Neural crest cell (in vitro differentiated cells): ENCODE data around the gene ARHGAP12. TPM values are rescaled to one million over a fixed set of nuclear protein-coding genes. Genes with fewer than 3 reads are reported as not detected.

ENCODE experiments used
- DNase-seq: peaks from one replicate; pipeline ENCODE4 v3.0.0; 2021; ENCODE audit warnings: low read depth, mixed read lengths, low spot score
- H3K27ac Mint-ChIP-seq: one replicate; pipeline ENCODE4 v1.8.0; 2021; ENCODE audit warnings: mild to moderate bottlenecking, mixed read lengths; ENCODE audit not compliant: unreplicated experiment
- H3K27me3 Mint-ChIP-seq: 2 replicates; pipeline ENCODE4 v1.8.0; 2021; ENCODE audit warnings: low read depth, mild to moderate bottlenecking, mixed read lengths
- H3K36me3 Mint-ChIP-seq: 2 replicates; pipeline ENCODE4 v1.8.0; 2021; ENCODE audit warnings: low read depth, mild to moderate bottlenecking, mixed read lengths
- H3K4me1 Mint-ChIP-seq: 2 replicates; pipeline ENCODE4 v1.8.0; 2021; ENCODE audit warnings: mixed read lengths
- H3K4me3 Mint-ChIP-seq: one replicate; pipeline ENCODE4 v1.8.0; 2021; ENCODE audit warnings: mild to moderate bottlenecking, mixed read lengths
- H3K9me3 Mint-ChIP-seq: 2 replicates; pipeline ENCODE4 v1.8.0; 2021; ENCODE audit warnings: mixed read lengths
- CTCF ChIP-seq: fragments of 200-600 bp; sonication (generic); conservative IDR thresholded peaks from 2 replicates; pipeline ENCODE4 v1.5.0; 2021; ENCODE audit warnings: antibody characterized with exemption, mild to moderate bottlenecking
- total RNA-seq: library from RNA; stranded (reverse); gene quantifications from 2 replicates; pipeline ENCODE4 v1.2.1, GENCODE V29; 2021

The ARHGAP12 gene
- total RNA-seq, 1 donor from 2014 or later = 33.0 TPM

DNA sequence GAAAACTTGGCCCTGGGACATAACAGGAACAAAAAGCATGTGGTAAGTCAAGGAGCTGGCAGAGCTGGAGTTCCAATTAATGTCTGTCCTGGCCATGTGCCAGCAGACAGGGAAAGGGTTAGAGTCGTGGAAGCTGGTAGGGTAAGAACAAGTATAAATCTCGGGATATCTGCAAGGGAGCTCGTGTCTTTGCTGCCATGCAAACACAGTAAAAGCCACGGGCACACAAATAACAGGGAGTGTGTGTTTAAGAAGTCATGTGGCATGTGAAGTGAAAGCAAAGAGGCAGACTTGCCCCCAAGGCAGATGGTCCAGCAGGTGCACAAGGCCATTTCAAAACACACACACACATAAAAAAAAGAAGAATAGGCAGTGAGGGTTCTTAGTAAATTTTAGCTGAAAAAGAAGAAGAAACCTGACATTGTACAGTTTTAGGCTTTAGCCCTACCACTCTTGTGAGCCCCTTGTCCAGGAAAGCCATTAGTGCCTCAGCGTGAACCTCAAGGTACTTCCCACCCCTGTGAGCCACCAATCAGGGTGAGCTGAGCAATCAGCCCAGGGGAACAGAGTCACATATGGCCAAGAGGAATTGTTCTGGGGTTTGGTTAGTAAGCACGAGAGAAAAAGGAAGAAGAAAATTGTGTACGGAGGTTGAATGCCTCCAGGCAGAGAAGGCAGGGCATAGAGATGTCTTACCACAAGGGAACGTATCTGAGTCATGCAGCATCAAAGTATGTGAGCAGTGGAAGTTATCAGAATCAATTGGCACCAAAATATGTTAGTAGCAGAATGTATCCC, 32.8 kb upstream of the ARHGAP12 start:
- Mint-ChIP-seq H3K27ac (peak overlapping the region; percentile 16), H3K4me3 (no peak overlapping the region), H3K27me3 (no peaks in the 10 kb centered on the region), H3K4me1 (peaks cover 8% of the 10 kb centered on the region), H3K9me3 (no peaks in the 10 kb centered on the region), H3K36me3 (peaks cover 4% of the 10 kb centered on the region)
- TF ChIP-seq CTCF = no peak
- DNase-seq = no peak

- Mint-ChIP-seq H3K4me1 (peaks cover 8% of the 10 kb centered on the region), H3K9me3 (peaks cover 1% of the 10 kb centered on the region), H3K27me3 (no peaks in the 10 kb centered on the region), H3K36me3 (peaks cover 14% of the 10 kb centered on the region), H3K4me3 (no peak overlapping the region), H3K27ac (no peak overlapping the region)
- no peak for DNase-seq
- no peak for TF ChIP-seq CTCF
Observed at GRCh38 chr10:31959461-31960173, 31.0 kb upstream of the ARHGAP12 start.

DNA sequence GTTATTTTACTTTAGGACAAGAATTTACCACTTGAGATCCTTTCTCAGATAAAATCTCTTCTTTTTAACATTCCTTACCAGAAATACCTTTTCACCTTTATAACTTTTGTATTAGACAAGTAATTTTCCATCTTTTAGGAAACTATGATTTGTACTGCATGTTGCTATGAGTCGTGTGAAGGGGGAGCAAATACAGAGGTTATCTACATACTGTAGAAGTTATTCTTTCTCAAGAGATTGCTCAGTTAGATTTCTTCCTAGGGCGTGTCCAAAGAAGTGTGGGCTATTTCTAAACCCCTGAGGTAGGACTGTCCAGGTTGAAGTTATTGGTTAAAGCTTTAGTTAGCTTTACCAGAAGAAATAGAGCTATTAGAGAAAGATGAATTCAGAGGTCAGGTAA, 30.2 kb upstream of the ARHGAP12 start:
- Mint-ChIP-seq H3K36me3 (peaks cover 22% of the 10 kb centered on the region), H3K9me3 (peaks cover 9% of the 10 kb centered on the region), H3K27me3 (no peaks in the 10 kb centered on the region), H3K4me3 (no peak overlapping the region), H3K4me1 (peaks cover 8% of the 10 kb centered on the region), H3K27ac (no peak overlapping the region)
- no peak for DNase-seq
- TF ChIP-seq CTCF = no peak

GRCh38 chr10:31956200-31956946, 27.7 kb upstream of the ARHGAP12 start:
- H3K27me3 Mint-ChIP-seq = no peaks in the 10 kb centered on the region
- H3K4me3 Mint-ChIP-seq = no peak overlapping the region
- H3K27ac Mint-ChIP-seq = no peak overlapping the region
- TF ChIP-seq CTCF = no peak
- peaks cover 30% of the 10 kb centered on the region for H3K36me3 Mint-ChIP-seq
- peaks cover 3% of the 10 kb centered on the region for H3K4me1 Mint-ChIP-seq
- DNase-seq = no peak
- peaks cover 14% of the 10 kb centered on the region for H3K9me3 Mint-ChIP-seq

- H3K36me3 Mint-ChIP-seq = peaks cover 37% of the 10 kb centered on the region
- TF ChIP-seq CTCF = no peak
- H3K9me3 Mint-ChIP-seq = peaks cover 14% of the 10 kb centered on the region
- DNase-seq = no peak
- H3K27me3 Mint-ChIP-seq = no peaks in the 10 kb centered on the region
- H3K4me3 Mint-ChIP-seq = no peak overlapping the region
- no peak overlapping the region for H3K27ac Mint-ChIP-seq
- no peaks in the 10 kb centered on the region for H3K4me1 Mint-ChIP-seq
Observed at GRCh38 chr10:31954410-31955191, 26.0 kb upstream of the ARHGAP12 start.
